Kidney glomerular epithelial cell (primary cell): Measurements from ENCODE around the gene MRM2.

Experiments used
- DNase-seq: peaks from one replicate; lab custom pipeline; 2025; lab: John Stamatoyannopoulos, UW

MRM2 gene

GRCh38 chr7:2266911-2267310 lies 24.9 kb upstream of the MRM2 start:
- no peak for DNase-seq

GRCh38 chr7:2264158-2264557 lies 22.2 kb upstream of the MRM2 start:
- DNase-seq: no peak

- no peak for DNase-seq
These were observed 21.2 kb upstream of the MRM2 start for GRCh38 chr7:2263176-2263575.

- no peak for DNase-seq
These were observed 19.6 kb upstream of the MRM2 start for GRCh38 chr7:2261611-2262010.

- peak; percentile 14 for DNase-seq
These were observed 18.8 kb upstream of the MRM2 start for GRCh38 chr7:2260820-2261219.

- no peak for DNase-seq
These were observed 17.5 kb upstream of the MRM2 start for GRCh38 chr7:2259480-2259879.

GRCh38 chr7:2258661-2259365 lies 16.8 kb upstream of the MRM2 start:
- DNase-seq: no peak

GRCh38 chr7:2257651-2258050 lies 15.6 kb upstream of the MRM2 start:
- no peak for DNase-seq

- no peak for DNase-seq
These were observed 15.1 kb upstream of the MRM2 start for GRCh38 chr7:2257046-2257551.

- DNase-seq: no peak
These were observed 14.5 kb upstream of the MRM2 start for GRCh38 chr7:2256306-2257045.

GRCh38 chr7:2255145-2256139 lies 13.4 kb upstream of the MRM2 start:
- no peak for DNase-seq

GRCh38 chr7:2254429-2255144 lies 12.6 kb upstream of the MRM2 start:
- no peak for DNase-seq

GRCh38 chr7:2253525-2254244 lies 11.7 kb upstream of the MRM2 start:
- no peak for DNase-seq

- DNase-seq: no peak
These were observed 11.0 kb upstream of the MRM2 start for GRCh38 chr7:2253021-2253420.

- DNase-seq: no peak
These were observed 10.1 kb upstream of the MRM2 start for GRCh38 chr7:2251841-2252771.

- no peak for DNase-seq
These were observed 9.4 kb upstream of the MRM2 start for GRCh38 chr7:2251381-2251780.

- no peak for DNase-seq
These were observed 7.8 kb upstream of the MRM2 start for GRCh38 chr7:2249744-2250323.

- DNase-seq: peak; percentile 82
These were observed 7.1 kb upstream of the MRM2 start for GRCh38 chr7:2248984-2249694.
